ENCODE results near the gene PRSS50. TPM values are rescaled to one million over a fixed set of nuclear protein-coding genes. Genes with fewer than 3 reads are reported as not detected.

Gene PRSS50
- total RNA-seq, 1 donor from 2014 or later = 0.16 TPM

DNA sequence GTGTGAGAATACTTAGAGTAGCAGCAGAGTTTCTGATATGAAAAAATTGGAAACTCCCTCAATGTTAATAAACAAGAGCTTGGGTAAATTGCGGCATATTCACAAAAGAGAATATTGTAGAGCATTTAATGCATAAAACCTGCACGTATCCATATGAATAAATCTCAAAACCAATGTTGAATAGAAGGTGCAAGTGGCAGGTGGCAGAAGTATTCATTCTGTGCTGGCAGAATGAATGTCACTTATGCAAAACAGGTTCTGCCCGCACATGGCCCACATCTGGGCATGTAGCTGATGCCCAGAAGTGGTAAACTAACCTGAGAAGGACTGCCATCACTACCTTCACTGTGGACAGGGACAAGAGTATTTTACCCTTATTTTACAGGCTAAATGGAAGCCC, 14.1 kb upstream of the PRSS50 start:
- intact Hi-C loops (cut with DNase I) = no loop called here
- DNase-seq (no peak), ATAC-seq (ENCODE audit: poor library complexity) (no peak)

DNA sequence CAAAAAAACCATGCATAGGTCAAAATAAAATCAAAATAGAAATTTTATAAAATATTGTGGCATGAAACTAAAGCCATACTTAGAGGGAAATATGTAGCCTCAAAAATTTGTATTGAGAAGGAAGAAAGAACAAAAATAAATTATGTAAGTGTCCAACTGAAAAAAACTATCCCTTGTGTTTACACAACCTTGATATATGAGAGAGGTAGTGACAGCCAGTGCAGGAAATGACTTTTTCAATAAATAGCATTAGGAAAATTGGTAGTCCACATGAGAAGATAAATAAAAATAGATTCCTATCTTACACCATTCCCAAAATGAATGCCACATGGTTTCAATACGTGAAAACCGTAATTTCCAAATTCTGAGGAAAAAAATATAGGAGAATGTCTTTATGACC, 13.2 kb upstream of the PRSS50 start:
- DNase-seq (no peak), ATAC-seq (ENCODE audit: poor library complexity) (no peak)
- intact Hi-C loops (cut with DNase I) = no loop called here

DNA sequence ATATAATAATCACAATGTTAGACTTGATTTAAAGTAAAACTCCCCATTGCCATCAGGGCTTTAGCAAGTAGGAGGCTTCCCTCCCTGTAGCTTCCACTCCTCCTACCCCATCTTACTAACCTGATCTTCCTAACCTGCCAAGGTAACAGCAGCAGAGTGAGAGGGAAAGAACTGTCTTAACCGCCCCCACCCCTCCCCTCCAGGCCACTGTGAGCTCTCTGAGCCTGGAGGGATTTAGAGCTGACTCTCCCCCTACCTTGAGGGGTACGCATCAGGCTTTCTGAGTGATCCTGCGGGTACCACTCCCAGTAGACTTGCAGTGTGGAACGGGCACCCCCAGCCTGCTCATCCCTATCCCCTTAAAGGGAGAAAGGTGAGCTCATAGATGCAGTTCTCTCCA, 11.4 kb upstream of the PRSS50 start:
- no peak for ATAC-seq (ENCODE audit: poor library complexity)
- intact Hi-C loops (cut with DNase I) = no loop called here

DNA sequence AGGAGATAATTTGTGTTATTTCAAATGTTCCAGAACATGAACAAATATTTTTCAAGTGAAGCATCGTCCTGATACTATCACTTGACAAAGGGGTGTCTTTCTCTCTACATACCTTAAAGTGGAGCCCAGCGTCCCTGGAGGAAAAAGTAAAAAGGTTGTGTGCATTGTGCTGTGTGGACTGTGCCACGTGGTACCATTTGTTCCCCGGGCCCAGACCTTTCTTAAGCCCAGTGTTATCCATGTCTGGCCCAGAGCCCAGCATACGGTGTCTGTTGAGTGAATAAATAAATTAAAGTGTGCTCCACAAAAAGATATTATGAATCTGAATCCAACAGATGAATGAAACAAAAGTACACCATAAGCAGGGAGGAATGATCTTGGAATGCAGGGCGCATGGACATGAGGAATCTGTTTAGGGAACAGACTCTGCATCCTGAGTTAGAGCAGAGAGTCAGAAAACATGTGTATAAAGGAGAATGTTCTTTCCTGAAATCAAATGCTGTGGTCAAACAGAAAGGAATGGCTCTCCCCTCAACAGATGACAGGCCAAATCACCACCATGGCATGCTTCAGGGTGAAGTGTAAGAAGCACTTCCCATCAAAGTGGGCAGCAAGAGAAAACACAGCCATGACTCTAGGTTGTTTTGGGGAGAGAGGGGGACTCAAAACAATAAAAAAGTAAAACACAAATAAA, 8.1 kb upstream of the PRSS50 start:
- ATAC-seq (ENCODE audit: poor library complexity) = no peak
- DNase-seq = no peak

More for the DNA sequence above, 11.4 kb upstream of the PRSS50 start:
- no peak for DNase-seq

DNA sequence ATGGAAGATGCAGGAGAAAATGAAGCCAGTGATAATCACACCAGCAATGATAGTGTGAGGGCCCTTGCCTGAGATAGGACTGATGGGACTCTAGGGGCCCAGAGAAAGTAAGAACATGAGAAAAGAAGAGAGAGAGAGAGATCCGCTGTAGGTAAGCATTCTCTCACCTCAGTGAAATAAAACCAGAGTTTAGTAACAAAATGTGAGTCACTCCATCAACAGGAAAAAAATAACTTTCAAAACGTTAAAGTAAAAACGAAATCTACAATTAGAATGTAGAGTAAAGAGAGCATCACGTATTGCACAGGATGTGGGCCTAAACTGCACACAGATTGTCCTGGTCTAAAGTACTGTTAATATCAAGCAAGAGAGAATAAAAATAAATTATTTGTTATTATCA, 6.8 kb upstream of the PRSS50 start:
- no peak for ATAC-seq (ENCODE audit: poor library complexity)
- intact Hi-C loops (cut with DNase I) = no loop called here
- DNase-seq = no peak

More for the DNA sequence above, 8.1 kb upstream of the PRSS50 start:
- intact Hi-C loops (cut with DNase I) = no loop called here

DNA sequence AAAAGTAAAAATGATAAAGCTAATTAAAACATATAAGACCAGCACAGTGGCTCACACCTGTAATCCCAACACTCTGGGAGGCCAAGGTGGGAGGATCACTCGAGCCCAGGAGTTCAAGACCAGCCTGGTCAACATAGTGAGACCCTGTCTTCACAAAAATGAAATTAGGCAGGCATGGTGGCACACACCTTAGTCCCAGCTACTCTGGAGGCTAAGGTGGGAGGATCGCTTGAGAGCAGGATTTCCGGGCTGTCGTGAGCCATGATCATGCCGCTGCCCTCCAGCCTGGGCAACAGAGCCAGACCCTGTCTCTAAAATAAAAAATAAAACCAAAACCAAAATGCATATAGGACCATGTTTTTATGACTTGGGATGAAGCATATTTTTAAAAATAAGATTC, 4.8 kb upstream of the PRSS50 start:
- no peak for DNase-seq
- intact Hi-C loops (cut with DNase I) = no loop called here
- no peak for ATAC-seq (ENCODE audit: poor library complexity)

DNA sequence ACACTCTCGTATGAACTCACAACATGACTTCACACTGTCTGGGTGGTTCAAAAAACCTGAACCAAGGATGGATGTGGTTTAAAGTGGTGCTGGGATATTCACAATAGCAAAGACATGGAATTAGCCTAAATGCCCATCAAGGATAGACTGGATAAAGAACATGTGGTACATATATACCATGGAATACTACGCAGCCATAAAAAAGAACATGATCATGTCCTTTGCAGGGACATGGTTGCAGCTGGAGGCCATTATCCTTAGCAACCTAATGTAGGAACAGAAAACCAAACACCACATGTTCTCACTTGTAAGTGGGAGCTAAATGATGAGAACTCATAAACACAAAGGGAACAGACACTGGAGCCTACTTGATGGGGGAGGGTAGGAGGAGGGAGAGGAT, 3.3 kb upstream of the PRSS50 start:
- intact Hi-C loops (cut with DNase I) = no loop called here
- no peak for ATAC-seq (ENCODE audit: poor library complexity)
- no peak for DNase-seq

DNA sequence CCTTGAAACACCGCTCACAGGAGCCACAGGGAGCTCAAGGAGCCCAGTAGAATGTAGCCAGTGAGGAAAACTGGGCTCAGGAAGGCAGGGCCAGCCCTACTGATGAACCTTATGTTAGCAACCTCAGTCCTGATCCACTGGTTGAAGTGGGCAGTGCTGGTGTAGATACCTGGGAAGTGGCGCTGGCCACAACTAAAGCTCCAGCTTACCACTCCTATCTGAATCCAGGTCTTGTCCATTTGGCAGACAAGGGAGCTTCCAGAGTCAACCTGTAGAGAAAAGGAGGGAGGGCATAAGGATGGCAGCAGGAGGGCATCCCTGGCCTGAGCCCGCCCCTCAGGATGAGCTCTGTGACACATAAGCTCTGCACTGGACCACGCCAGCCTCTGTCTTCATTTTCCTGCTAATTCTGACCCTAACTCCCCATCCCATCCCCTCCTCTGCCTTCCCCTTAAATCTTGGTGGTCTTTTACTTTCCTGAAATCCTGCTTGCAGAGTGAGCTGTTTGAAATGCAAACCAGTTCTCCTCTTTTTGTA, 2.1 kb upstream of the PRSS50 start:
- intact Hi-C loops (cut with DNase I) = no loop called here
- DNase-seq (no peak), ATAC-seq (ENCODE audit: poor library complexity) (no peak)

DNA sequence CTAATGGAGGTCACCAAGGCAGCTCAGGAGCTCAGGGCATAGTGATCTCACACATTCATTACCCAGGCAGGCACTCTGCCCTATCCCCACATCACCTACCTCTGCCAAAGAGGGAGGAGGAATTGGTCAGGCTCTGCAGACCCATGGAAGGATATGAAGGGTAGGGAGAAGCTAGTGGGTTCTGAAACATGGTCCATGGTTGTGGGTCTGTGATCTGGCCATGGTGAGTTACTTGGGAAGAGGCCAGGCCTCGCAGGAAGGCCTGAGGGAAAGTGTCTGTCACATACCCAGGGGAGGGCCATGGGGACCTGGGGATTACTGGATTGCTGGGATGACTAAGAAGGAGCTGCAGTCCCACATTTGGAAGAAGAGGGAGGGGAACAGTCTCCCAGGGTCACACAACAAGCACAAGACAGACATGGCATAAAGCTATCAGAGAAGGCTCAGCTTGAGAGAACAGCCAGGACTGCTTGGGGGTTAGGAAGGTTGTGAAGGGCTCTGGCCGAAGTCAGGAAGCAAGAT, 1.4 kb upstream of the PRSS50 start:
- no peak for DNase-seq
- intact Hi-C loops (cut with DNase I) = no loop called here
- no peak for ATAC-seq (ENCODE audit: poor library complexity)

DNA sequence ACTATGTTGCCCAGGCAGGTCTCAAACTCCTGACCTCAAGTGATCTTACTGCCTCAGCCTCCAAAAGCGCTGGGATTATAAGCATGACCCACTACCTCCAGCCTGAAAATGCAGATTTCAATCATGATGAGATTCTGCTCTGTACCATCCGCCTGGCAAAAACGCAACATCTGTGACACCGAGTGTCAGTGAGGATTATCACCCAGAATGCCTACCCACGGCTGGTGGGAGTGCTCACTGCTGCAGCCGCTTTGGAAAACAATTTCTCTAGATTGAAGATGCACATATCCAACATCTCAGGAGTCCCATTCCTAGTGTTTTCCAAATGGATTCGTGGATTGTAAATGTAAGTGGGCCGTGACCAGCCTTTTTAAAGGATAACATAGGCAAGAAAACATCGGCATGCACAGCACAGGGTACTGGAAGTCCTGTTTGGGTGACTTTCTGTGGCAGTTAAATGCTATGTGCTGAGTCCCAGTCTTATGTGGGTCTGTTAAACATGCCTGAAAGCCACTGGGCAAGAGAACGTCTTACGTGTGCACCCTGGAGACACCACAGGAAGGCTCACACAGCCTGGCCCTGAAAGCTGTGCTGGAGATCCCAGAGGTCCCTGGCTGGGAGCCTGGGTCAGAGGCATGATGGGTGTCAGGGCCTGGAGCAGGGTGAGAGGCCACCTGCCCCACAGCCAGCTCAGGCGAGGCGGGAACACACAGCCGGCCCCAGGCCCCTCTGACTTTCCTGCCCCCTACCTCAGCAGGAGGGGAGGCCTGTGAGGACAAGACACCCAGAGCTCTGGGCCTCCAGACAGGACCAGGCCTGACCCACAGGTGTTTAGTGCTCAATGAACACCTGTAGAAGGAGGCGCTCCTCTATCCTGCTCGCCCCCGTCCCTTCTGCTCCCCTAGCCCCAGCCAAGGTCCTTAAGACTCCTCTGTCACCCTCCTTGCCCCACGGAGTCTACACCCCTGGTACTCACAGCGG, 918 bp downstream of the PRSS50 start:
- intact Hi-C loops (cut with DNase I) = no loop called here
- DNase-seq = peak; percentile 18

DNA sequence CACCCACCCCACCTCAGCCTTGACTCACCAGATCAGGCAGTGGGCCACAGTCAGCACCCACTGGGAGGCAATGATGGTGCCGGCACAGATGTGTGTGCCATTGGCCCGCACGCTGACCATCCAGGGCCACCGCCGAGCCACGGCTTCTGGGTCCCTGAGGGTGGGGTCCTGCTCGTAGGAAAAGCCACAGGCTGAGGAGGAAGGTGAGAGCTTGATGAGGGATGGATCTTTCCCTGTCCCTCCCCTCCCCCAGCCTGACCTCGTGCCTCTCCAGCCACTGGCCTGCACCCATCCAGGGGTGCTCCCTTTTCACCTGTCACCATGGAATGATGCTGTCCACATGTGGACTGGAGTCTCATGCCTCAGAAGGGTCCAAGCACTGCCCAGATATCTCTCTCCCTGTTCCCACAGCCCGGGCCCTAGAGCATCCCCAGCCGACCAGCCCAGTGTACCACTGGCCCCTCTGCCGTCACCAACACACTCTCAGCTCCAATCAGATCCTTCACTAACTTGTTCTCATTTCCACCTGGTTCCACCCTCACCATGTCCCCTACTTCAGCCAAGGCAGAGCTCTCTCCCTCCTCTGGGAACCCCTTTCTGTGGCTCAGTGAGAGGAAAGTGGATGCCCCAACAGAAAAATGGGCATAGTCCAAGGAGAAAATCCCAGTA, 2.0 kb downstream of the PRSS50 start:
- DNase-seq (no peak), ATAC-seq (ENCODE audit: poor library complexity) (no peak)
- intact Hi-C loops (cut with DNase I) = no loop called here

More for the DNA sequence above, 918 bp downstream of the PRSS50 start:
- no peak for ATAC-seq (ENCODE audit: poor library complexity)

DNA sequence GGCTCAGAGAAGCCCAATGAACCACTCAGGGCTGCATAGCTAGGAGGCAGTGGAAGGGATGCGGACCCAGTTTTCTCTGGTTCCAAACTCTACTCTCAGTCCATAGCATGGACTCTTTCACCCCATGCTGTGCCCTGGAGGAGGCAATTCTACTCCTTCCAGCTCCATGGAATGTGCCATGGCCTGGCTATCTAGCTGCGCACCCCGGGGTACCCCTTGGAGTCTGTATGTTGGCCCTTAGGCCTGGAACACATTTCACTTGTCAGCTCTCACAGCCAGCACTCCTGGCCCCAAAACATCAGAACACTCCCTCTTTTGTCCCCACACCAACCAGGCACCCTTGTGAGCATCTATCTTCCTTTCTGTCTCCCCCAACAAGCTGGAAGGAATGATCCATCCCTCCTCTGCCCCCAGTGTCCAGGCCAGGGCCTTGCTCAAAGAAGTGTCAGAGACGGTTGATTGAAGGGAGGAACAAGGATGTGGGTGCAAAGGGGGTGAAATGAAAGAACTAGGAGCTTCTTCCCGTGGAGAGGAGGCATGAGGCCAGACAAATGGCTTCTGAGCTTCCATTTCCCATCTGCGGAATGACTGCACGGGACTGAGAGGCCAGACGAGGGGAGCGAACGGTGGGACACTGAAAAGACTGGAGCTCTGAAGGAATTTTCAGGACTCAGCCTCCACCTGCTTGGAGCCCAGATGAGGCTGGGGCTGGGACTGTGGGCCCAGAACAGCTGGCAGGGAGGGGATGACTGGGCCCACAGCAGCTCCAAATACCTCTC, 2.8 kb downstream of the PRSS50 start:
- intact Hi-C loops (cut with DNase I) = no loop called here

DNA sequence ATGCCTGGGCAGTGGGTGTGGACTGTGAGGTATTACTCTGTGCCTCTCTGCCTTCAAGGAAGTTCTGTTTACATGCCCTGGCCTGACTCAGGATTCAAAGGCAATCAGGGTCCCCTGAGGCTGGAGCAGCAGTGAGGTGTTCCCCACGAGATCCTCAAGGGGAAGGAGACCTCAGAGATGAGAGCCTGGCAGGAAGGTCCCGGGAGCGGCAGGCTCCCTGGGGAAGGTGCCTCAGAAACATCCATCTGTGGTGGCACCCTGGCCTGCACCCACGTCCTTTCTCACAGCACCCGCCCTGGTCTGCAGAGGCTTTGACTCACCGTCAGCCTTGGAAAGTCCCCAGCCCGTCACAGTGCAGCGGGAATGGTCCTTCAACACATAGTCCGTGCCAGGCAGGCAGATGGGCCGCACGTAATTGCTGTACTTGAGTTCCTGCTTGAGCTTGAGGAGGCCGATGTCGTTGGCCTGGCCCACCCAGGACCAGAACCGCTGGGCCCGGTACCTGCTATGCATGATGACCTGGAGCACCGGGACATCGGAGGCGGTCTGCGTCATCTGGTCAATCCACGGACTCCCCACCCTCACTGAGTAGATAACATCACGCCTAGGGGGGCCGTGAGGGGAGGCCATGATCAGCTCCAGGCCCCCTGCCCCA, 3.6 kb downstream of the PRSS50 start:
- DNase-seq (no peak), ATAC-seq (ENCODE audit: poor library complexity) (no peak)
- intact Hi-C loops (cut with DNase I) = no loop called here

More for the DNA sequence above, 2.8 kb downstream of the PRSS50 start:
- no peak for DNase-seq
- ATAC-seq (ENCODE audit: poor library complexity) = no peak

DNA sequence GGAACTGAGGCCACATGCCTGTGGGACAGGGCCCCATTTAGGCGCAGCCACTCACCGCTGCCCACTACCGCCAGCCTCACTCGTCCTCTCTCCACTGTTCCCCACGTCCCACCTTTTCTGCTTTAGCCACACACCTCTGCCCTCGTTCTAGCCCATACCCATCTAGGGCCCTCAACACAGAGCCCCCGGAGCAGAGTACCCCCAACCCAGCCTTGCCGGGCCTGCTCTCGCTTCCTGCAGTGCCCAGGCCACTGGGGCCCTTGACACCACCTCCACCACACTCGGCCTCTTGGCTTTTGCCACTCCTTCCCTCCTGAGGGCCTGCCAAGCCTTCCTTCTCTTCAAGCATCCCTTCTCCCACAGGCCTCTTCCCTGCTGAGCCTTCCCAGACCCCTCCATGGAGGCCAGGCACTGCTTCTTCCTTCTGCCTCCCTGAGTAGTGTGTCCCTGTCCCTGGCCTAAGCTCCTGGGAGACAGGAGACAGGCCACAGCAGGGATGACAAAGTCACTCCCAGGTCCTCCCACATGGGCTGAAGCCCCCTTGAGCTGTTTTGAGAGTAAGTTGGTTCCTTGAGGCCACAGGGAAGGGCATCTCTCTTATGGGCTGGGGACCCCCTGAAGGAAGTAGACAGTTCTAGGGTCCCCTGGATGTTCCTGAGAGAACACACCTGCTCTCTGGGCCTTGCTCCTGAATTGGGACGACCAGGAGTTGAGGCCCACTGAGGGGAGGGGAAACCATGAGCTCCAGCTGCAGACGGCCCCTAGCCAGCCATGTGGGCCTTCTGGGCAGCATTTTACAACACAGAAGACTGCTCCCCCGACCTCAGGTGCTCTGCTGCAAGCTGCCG, 4.4 kb downstream of the PRSS50 start:
- intact Hi-C loops (cut with DNase I) = no loop called here
- ATAC-seq (ENCODE audit: poor library complexity) (no peak), DNase-seq (no peak)

DNA sequence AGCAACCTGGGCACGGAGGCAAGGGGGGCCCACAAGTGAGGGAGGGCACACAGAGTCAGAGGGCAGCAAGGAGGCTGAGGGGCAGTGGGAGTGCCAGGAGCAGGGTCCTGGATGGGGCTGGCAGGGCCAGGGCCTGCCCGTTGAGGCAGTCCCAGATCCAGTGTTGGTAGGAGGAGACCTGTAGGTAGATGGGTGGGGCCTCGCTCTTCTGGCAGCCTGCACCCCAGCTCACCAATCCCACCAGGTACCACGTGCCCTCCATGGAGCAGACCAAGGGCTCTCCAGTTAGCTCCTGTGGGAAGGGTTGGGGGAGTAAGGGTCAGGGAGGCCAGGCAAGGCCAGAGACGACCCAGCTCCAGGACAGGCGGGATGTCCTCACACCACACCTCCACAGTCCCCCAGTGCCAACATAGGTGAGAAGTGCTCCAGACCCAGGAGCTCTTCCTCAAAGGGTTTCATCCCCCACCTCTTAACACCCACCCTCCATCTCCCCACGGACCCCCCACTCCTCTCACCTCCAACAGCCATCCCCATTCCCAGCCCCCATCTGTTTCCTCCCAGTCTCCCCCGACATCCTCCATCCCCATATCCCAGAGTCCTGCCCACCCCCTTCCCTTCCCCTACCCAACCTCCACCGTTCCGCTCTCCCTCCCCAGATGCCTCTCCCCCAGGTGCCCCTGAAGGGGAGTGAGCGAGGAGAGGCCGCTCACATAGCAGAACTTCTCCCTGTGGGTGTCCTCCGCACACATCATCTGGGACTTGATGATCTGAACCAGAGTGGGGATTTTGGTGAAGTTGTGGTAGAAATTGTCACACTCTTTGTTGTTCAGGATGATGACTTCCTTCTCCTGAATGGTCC, 5.2 kb downstream of the PRSS50 start:
- DNase-seq = peak; percentile 16
- intact Hi-C loops (cut with DNase I) = no loop called here
- no peak for ATAC-seq (ENCODE audit: poor library complexity)

DNA sequence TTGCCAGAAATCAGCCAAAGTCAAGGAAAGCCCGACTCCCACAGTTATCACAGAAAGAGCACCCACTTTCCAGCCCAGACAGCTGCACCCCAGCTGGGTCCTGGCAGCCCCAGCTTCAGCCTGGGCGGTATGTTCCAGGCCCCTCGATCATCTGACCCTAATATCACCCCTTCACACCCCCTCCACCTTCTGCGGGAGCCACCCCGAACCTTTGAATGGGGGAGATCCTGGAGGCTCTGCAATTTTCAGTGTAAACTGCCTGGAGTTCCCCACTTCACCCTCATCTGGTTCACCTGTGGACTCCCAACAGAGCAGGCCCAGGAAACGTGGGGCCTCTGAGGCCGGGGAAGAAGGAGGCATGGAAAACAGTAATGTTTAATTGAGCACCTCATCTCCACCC, 5.9 kb downstream of the PRSS50 start:
- intact Hi-C loops (cut with DNase I) = no loop called here
- DNase-seq (no peak), ATAC-seq (ENCODE audit: poor library complexity) (no peak)
